Fibroblast of skin of back (primary cell): ENCODE results near the gene DEPP1.
A peak's percentile ranks its signal among the peaks of the same experiment; 100 is the strongest.

Experiments
- DNase-seq: peaks from one replicate; pipeline ENCODE4 v3.0.0-alpha.2; 2013

DEPP1 gene

GRCh38 chr10:44932517-44933450, 45.8 kb downstream of the DEPP1 start:
- peak; percentile 71 for DNase-seq

GRCh38 chr10:44931621-44932516, 46.7 kb downstream of the DEPP1 start:
- no peak for DNase-seq

GRCh38 chr10:44930904-44931620, 47.5 kb downstream of the DEPP1 start:
- no peak for DNase-seq

GRCh38 chr10:44929356-44930255, 49.0 kb downstream of the DEPP1 start:
- DNase-seq: no peak

- DNase-seq: no peak
Observed at GRCh38 chr10:44928462-44928861, 50.1 kb downstream of the DEPP1 start.

- no peak for DNase-seq
Observed at GRCh38 chr10:44927352-44927751, 51.3 kb downstream of the DEPP1 start.

GRCh38 chr10:44926751-44927351, 51.8 kb downstream of the DEPP1 start:
- no peak for DNase-seq
